Common myeloid progenitor, CD34-positive (primary cell): Measurements from ENCODE around the gene FOXQ1.
"Not testable (repeated sequence)": the region's sequence is repeated elsewhere in the genome, so short reads cannot be mapped to it uniquely, and the experiment has no call there.

Source experiments
- CTCF ChIA-PET: fragments of 350-600 bp; sonication (Branson Sonifier 250); formaldehyde crosslinking; loops from one replicate; lab custom pipeline; 2021; ENCODE audit warnings: antibody characterized with exemption; lab: Charles Lee
- POLR2A ChIA-PET: fragments of 350-600 bp; sonication (Branson Sonifier 250); formaldehyde crosslinking; loops from one replicate; lab custom pipeline; 2021; ENCODE audit warnings: antibody characterized with exemption; lab: Charles Lee
- DNase-seq, 3 donors: peaks; one replicate each; pipeline versions ENCODE4 v3.0.0 to v3.0.0-alpha.2; 2013
- H3K27ac ChIP-seq, 2 experiments: 1 replicate in 1 of 2; 2 replicates in 1 of 2; pipeline ENCODE4 v1.7.0; 2013; ENCODE audit warnings: inconsistent platforms in 2 of 2, low read length in 2 of 2, mild to moderate bottlenecking in 2 of 2, low read depth in 1 of 2, moderate library complexity in 1 of 2; ENCODE audit not compliant: severe bottlenecking in 2 of 2, insufficient read depth in 1 of 2, poor library complexity in 1 of 2
- H3K27me3 ChIP-seq, 5 experiments: replicated peaks in 2 of 5; 1 replicate in 3 of 5; 2 replicates in 2 of 5; pipeline versions ENCODE4 v1.6.1 to v1.7.0; 2013; ENCODE audit warnings: low read length in 4 of 5, mild to moderate bottlenecking in 2 of 5, moderate library complexity in 2 of 5, inconsistent platforms in 1 of 5; ENCODE audit not compliant: insufficient read depth in 5 of 5, control insufficient read depth in 4 of 5
- H3K36me3 ChIP-seq, 4 experiments: 1 replicate in 2 of 4; 2 replicates in 2 of 4; pipeline versions ENCODE4 v1.6.1 to v1.7.0; 2013; ENCODE audit warnings: low read length in 3 of 4, control low read depth in 1 of 4, mild to moderate bottlenecking in 1 of 4; ENCODE audit not compliant: control insufficient read depth in 4 of 4, insufficient read depth in 4 of 4
- H3K4me1 ChIP-seq, 4 experiments: 1 replicate in 3 of 4; 2 replicates in 1 of 4; pipeline versions ENCODE4 v1.6.1 to v1.7.1; 2013; ENCODE audit warnings: low read length in 3 of 4, mild to moderate bottlenecking in 3 of 4, control low read depth in 1 of 4, inconsistent platforms in 1 of 4, moderate library complexity in 1 of 4; ENCODE audit not compliant: control insufficient read depth in 4 of 4, insufficient read depth in 4 of 4; ENCODE audit errors: control extremely low read depth in 1 of 4
- H3K4me3 ChIP-seq, 7 experiments: 1 replicate in 4 of 7; 2 replicates in 3 of 7; pipeline versions ENCODE4 v1.5.1 to v1.7.0; 2013; ENCODE audit warnings: mild to moderate bottlenecking in 7 of 7, low read length in 6 of 7, moderate library complexity in 6 of 7, inconsistent platforms in 2 of 7, low read depth in 2 of 7, control low read depth in 1 of 7; ENCODE audit not compliant: insufficient read depth in 4 of 7, control insufficient read depth in 1 of 7; ENCODE audit errors: extremely low read depth in 1 of 7
- H3K9me3 ChIP-seq, 5 experiments: 1 replicate in 4 of 5; 2 replicates in 1 of 5; pipeline versions ENCODE4 v1.6.1 to v1.7.1; 2013; ENCODE audit warnings: low read length in 4 of 5, mild to moderate bottlenecking in 2 of 5, inconsistent platforms in 1 of 5, low read depth in 1 of 5, moderate library complexity in 1 of 5; ENCODE audit not compliant: control insufficient read depth in 4 of 5, insufficient read depth in 2 of 5; ENCODE audit errors: control extremely low read depth in 1 of 5
- WGBS: methylation state at CpG from one replicate; pipeline ENCODE4 v1.1.5; 2013; ENCODE audit not compliant: insufficient coverage; 5-methylcytosine and 5-hydroxymethylcytosine counted together

Gene FOXQ1

DNA sequence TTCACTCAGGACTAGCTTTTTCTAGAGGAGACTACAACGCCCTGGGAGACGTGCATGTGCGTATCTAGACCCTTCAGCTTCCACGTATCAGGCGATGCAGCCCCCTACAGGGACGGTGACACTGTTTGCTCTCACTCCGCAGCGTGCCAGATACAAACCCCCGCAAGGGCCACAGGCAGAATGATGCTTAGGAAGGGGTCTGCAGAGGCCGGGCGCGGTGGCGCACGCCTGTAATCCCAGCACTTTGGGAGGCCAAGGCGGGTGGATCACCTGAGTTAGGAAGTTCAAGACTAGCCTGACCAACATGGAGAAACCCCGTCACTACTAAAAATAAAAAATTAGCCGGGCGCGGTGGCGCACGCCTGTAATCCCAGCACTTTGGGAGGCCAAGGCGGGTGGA, 6.7 kb downstream of the FOXQ1 start:
- POLR2A ChIA-PET, H3K36me3 ChIP-seq, H3K4me3 ChIP-seq, DNase-seq, H3K4me1 ChIP-seq, H3K9me3 ChIP-seq, H3K27ac ChIP-seq: not testable (repeated sequence)
- CTCF ChIA-PET = interaction anchor here (1.4 kb wide), 1 partner anchor 24 kb away, joined by 3 read pairs; no protein-coding TSS in a partner anchor
- peaks cover 17 to 52% (median 28%) of the 10 kb centered on the region in 5 experiments for H3K27me3 ChIP-seq
- 72% methylated on average over 8 of the region's 22 CpGs for WGBS

GRCh38 chr6:1321738-1322137, 9.8 kb downstream of the FOXQ1 start:
- WGBS = no CpG with 5 or more reads among the region's 4 CpGs
- no peaks in the 10 kb centered on the region for H3K36me3 ChIP-seq
- H3K27ac ChIP-seq = no peak overlapping the region
- H3K4me1 ChIP-seq = peaks cover 0 to 2% (median 0%) of the 10 kb centered on the region in 4 experiments
- H3K9me3 ChIP-seq = peaks cover 0 to 2% (median 0%) of the 10 kb centered on the region in 5 experiments
- H3K4me3 ChIP-seq = no peak overlapping the region
- H3K27me3 ChIP-seq = peaks cover 5 to 33% (median 9%) of the 10 kb centered on the region in 5 experiments
- CTCF ChIA-PET = no interaction called here
- POLR2A ChIA-PET = no interaction called here
- no peak for DNase-seq

DNA sequence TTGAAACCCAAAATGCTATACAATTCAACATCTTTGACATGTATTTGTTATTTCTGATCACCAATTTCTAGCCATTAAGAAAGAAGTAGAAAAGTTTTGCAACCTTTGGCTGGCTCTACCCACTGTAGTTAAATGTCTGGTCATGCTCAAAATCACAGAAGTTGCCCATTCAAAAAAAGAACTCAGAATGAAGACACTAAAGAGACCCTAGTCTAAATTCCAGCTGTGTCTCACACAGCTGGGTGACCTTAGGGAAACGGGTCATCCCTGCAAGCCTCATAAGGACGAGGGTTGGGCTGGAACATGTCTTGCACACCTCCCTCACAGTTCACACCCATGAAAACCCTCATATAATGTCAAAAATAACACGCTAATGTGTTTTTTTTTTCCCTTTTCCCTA, 10.3 kb downstream of the FOXQ1 start:
- H3K27ac ChIP-seq = no peak overlapping the region
- H3K27me3 ChIP-seq = peaks cover 5 to 36% (median 9%) of the 10 kb centered on the region in 5 experiments
- CTCF ChIA-PET = no interaction called here
- H3K9me3 ChIP-seq = peaks cover 0 to 2% (median 0%) of the 10 kb centered on the region in 5 experiments
- H3K4me3 ChIP-seq = no peak overlapping the region
- 90% methylated on average over 2 of the region's 3 CpGs for WGBS
- POLR2A ChIA-PET = no interaction called here
- DNase-seq = no peak
- H3K4me1 ChIP-seq = peaks cover 0 to 3% (median 0%) of the 10 kb centered on the region in 4 experiments
- no peaks in the 10 kb centered on the region for H3K36me3 ChIP-seq

- no peak for DNase-seq
These were observed 10.9 kb downstream of the FOXQ1 start for GRCh38 chr6:1322696-1323219.

GRCh38 chr6:1324936-1325335, 13.0 kb downstream of the FOXQ1 start:
- WGBS = 97% methylated on average over 6 of the region's 7 CpGs

More at GRCh38 chr6:1322696-1323219, 10.9 kb downstream of the FOXQ1 start:
- no peaks in the 10 kb centered on the region for H3K36me3 ChIP-seq
- POLR2A ChIA-PET = no interaction called here
- WGBS = 94% methylated on average over 4 of the region's 5 CpGs
- peaks cover 5 to 30% (median 9%) of the 10 kb centered on the region in 5 experiments for H3K27me3 ChIP-seq
- H3K27ac ChIP-seq = no peak overlapping the region
- H3K4me3 ChIP-seq = no peak overlapping the region
- CTCF ChIA-PET = no interaction called here
- H3K9me3 ChIP-seq = peaks cover 0 to 2% (median 0%) of the 10 kb centered on the region in 5 experiments
- H3K4me1 ChIP-seq = peaks cover 0 to 3% (median 0%) of the 10 kb centered on the region in 4 experiments

DNA sequence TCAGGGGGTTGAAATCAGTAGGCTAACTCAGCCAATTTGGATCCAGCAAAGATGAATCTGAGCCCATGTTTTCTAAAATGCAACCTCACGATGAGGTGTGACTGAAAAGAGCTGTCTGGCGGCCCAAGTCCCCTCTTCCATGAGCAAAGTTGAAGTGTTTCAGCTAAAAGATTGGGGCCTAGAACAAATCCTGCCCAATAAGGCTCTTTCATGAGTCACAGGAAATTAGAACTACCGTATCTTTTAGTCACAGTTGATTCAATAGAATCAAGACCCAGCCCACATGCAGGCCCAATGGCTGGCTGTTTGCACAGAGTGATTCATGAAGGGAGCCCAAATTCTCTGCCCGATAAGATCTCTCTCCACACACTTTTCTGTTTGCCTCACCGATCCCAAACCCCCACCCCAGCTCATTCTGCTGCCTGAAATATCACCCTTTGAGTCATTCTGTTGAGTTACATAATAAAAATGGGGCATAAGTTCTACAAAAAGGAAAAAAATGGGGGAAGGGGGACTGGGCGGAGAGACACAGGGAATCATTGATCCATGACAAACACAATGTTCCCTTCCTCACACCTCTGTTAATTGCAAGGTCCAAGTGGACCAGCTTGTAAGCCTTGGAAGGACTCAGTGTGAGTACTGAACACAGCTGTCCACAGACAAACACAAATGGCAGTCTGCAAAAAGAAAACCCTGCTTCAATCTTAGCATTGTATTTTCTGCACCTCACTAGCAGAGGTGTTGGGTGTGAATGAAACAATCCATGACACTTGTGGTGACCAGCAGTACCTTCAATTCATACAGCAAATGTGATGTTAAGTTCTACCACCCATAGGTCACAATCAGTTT, 13.8 kb downstream of the FOXQ1 start:
- ChIA-PET POLR2A (no interaction called here), CTCF (interaction anchor here (1.8 kb wide), 1 partner anchor 10 kb away, joined by 6 read pairs; no protein-coding TSS in a partner anchor)
- WGBS = 90% methylated on average over 3 of the region's 6 CpGs
- H3K4me1 ChIP-seq = peaks cover 0 to 3% (median 0%) of the 10 kb centered on the region in 4 experiments
- no peak for DNase-seq
- H3K27ac ChIP-seq = no peak overlapping the region
- peaks cover 0 to 10% (median 1%) of the 10 kb centered on the region in 5 experiments for H3K9me3 ChIP-seq
- H3K4me3 ChIP-seq = no peak overlapping the region
- H3K36me3 ChIP-seq = no peaks in the 10 kb centered on the region
- peaks cover 4 to 24% (median 8%) of the 10 kb centered on the region in 5 experiments for H3K27me3 ChIP-seq

More at GRCh38 chr6:1324936-1325335, 13.0 kb downstream of the FOXQ1 start:
- peaks cover 0 to 3% (median 0%) of the 10 kb centered on the region in 4 experiments for H3K4me1 ChIP-seq
- POLR2A ChIA-PET = no interaction called here
- H3K4me3 ChIP-seq = no peak overlapping the region
- H3K36me3 ChIP-seq = no peaks in the 10 kb centered on the region
- CTCF ChIA-PET = no interaction called here
- H3K9me3 ChIP-seq = peaks cover 0 to 3% (median 0%) of the 10 kb centered on the region in 5 experiments
- peaks cover 4 to 24% (median 8%) of the 10 kb centered on the region in 5 experiments for H3K27me3 ChIP-seq
- H3K27ac ChIP-seq = no peak overlapping the region
- no peak for DNase-seq
